PC-3 (cell line): ENCODE results near the gene QSER1. TPM values are rescaled to one million over a fixed set of nuclear protein-coding genes. Genes with fewer than 3 reads are reported as not detected.
A peak's percentile ranks its signal among the peaks of the same experiment; 100 is the strongest.

Experiments used
- ATAC-seq: fragments of 200-7000 bp; cut with Tn5 transposase; 2 replicates; pipeline ENCODE4 v1.9.1; 2020; ENCODE audit warnings: mild to moderate bottlenecking, moderate library complexity
- BruUV-seq: library from RNA; stranded (reverse); fragments of 400-500 nt; replicated peaks from 2 replicates; lab custom pipeline; 2021; lab: Mats Ljungman, UMichigan
- CTCF ChIA-PET: fragments of 300-600 bp; sonication (Branson Sonifier 250); formaldehyde crosslinking; loops from one replicate; lab custom pipeline; 2022; ENCODE audit warnings: antibody characterized with exemption; lab: Charles Lee
- POLR2A ChIA-PET: fragments of 300-600 bp; sonication (Branson Sonifier 250); formaldehyde crosslinking; loops from one replicate; lab custom pipeline; 2022; ENCODE audit warnings: antibody characterized with exemption; ENCODE audit not compliant: unreplicated experiment; lab: Charles Lee
- DNase-seq: peaks from one replicate; pipeline ENCODE4 v3.0.0-alpha.2; 2015
- H2AFZ ChIP-seq: fragments of 300-600 bp; sonication (generic); 2 replicates; pipeline ENCODE4 v1.6.0; 2016; ENCODE audit warnings: antibody characterized with exemption, low read length
- H3F3A ChIP-seq: fragments of 300-600 bp; sonication (generic); one replicate; pipeline ENCODE4 v1.6.0; 2017; ENCODE audit warnings: antibody characterized with exemption, low read length, control low read depth, mild to moderate bottlenecking; ENCODE audit not compliant: unreplicated experiment
- H3K27ac ChIP-seq: fragments of 300-600 bp; sonication (generic); 2 replicates; pipeline ENCODE4 v1.5.1; 2016; ENCODE audit warnings: mild to moderate bottlenecking, low read length
- H3K27me3 ChIP-seq: fragments of 300-600 bp; sonication (generic); 2 replicates; pipeline ENCODE4 v1.6.1; 2016; ENCODE audit warnings: low read length, mixed read lengths
- H3K36me3 ChIP-seq: fragments of 300-600 bp; sonication (generic); 2 replicates; pipeline ENCODE4 v1.6.1; 2016; ENCODE audit warnings: low read depth, mixed run types, low read length, mixed read lengths
- H3K4me1 ChIP-seq: fragments of 300-600 bp; sonication (generic); 2 replicates; pipeline ENCODE4 v1.5.1; 2016; ENCODE audit warnings: low read length; ENCODE audit not compliant: insufficient read depth
- H3K4me2 ChIP-seq: fragments of 300-600 bp; sonication (generic); 2 replicates; pipeline ENCODE4 v1.6.0; 2016; ENCODE audit warnings: low read length
- H3K4me3 ChIP-seq: fragments of 300-600 bp; sonication (generic); 2 replicates; pipeline ENCODE4 v1.5.1; 2016; ENCODE audit warnings: mild to moderate bottlenecking, low read length, mixed read lengths
- H3K79me2 ChIP-seq: fragments of 300-600 bp; sonication (generic); 2 replicates; pipeline ENCODE4 v1.6.1; 2017; ENCODE audit warnings: low read length, mixed read lengths
- H3K9ac ChIP-seq: fragments of 300-600 bp; sonication (generic); 2 replicates; pipeline ENCODE4 v1.6.0; 2016; ENCODE audit warnings: mild to moderate bottlenecking, low read length
- H3K9me2 ChIP-seq: fragments of 300-600 bp; sonication (generic); replicated peaks from 2 replicates; pipeline ENCODE4 v1.6.1; 2016; ENCODE audit warnings: mixed run types, low read length, mixed read lengths
- H3K9me3 ChIP-seq: fragments of 300-600 bp; sonication (generic); 2 replicates; pipeline ENCODE4 v1.6.1; 2016; ENCODE audit warnings: low read length, mixed read lengths
- H4K20me1 ChIP-seq: fragments of 300-600 bp; sonication (generic); 2 replicates; pipeline ENCODE4 v1.6.1; 2016; ENCODE audit warnings: low read length, mixed read lengths
- CTCF ChIP-seq: fragments of 300-600 bp; sonication (generic); conservative IDR thresholded peaks from 2 replicates; pipeline ENCODE4 v1.5.1; 2017; ENCODE audit warnings: antibody characterized with exemption, low read depth, mild to moderate bottlenecking, low read length
- EZH2 ChIP-seq: fragments of 300-600 bp; sonication (generic); IDR thresholded peaks from one replicate; pipeline ENCODE4 v1.6.1; 2017; ENCODE audit warnings: antibody characterized with exemption, mild to moderate bottlenecking, low read length; ENCODE audit not compliant: unreplicated experiment
- EZH2phosphoT487 ChIP-seq: fragments of 300-600 bp; sonication (generic); IDR thresholded peaks from 2 replicates; pipeline ENCODE4 v1.6.1; 2018; ENCODE audit warnings: mild to moderate bottlenecking, antibody characterized with exemption, low read length, borderline replicate concordance
- intact Hi-C: fragments of 100-400 bp; cut with micrococcal nuclease; formaldehyde crosslinking; loops from 2 replicates; pipeline ENCODE4 v1.9.0; 2023
- total RNA-seq: library from RNA; depleted of rRNA; stranded (reverse); fragments of >200 nt; gene quantifications from 2 replicates; pipeline ENCODE4 v1.2.3, GENCODE V29; 2014

QSER1 gene
- total RNA-seq, 1 experiment from 2014 or later: 19.4 TPM

GRCh38 chr11:32870676-32871075 is 21.9 kb upstream of the QSER1 start:
- DNase-seq (peak; percentile 38), ATAC-seq (peak; percentile 42; the same call in 1 of the 2 replicates)
- POLR2A ChIA-PET: interaction anchor here (0.6 kb wide), 1 partner anchor 9 kb away, joined by 3 read pairs; no protein-coding TSS in a partner anchor
- no peak overlapping the region for H3K9ac ChIP-seq
- H3K27ac ChIP-seq: no peak overlapping the region
- H3F3A ChIP-seq: no peaks in the 10 kb centered on the region
- intact Hi-C loops: no loop called here
- H3K36me3 ChIP-seq: no peaks in the 10 kb centered on the region
- no peaks in the 10 kb centered on the region for H3K79me2 ChIP-seq
- no peak overlapping the region for H3K4me3 ChIP-seq
- no peaks in the 10 kb centered on the region for H3K9me2 ChIP-seq
- no TSS peak for BruUV-seq
- H3K4me2 ChIP-seq: no peak overlapping the region
- CTCF ChIA-PET: interaction anchor here (0.7 kb wide), 1 partner anchor 13 kb away, joined by 3 read pairs; no protein-coding TSS in a partner anchor
- H4K20me1 ChIP-seq: no peaks in the 10 kb centered on the region
- H3K4me1 ChIP-seq: peaks cover 8% of the 10 kb centered on the region; the same call in 1 of the 2 replicates
- H3K27me3 ChIP-seq: no peaks in the 10 kb centered on the region
- no peaks in the 10 kb centered on the region for H3K9me3 ChIP-seq
- H2AFZ ChIP-seq: no peak overlapping the region
- TF ChIP-seq CTCF (peak; percentile 53), EZH2phosphoT487 (no peak)

GRCh38 chr11:32874132-32874531 is 18.5 kb upstream of the QSER1 start:
- intact Hi-C loops: no loop called here
- Histone ChIP-seq H3F3A (no peaks in the 10 kb centered on the region), H3K4me1 (peaks cover 8% of the 10 kb centered on the region; the same call in 1 of the 2 replicates), H3K27me3 (no peaks in the 10 kb centered on the region), H3K9ac (no peak overlapping the region), H3K27ac (no peak overlapping the region), H3K4me3 (no peak overlapping the region), H3K79me2 (no peaks in the 10 kb centered on the region), H4K20me1 (no peaks in the 10 kb centered on the region), H2AFZ (no peak overlapping the region), H3K36me3 (no peaks in the 10 kb centered on the region), H3K9me2 (no peaks in the 10 kb centered on the region), H3K9me3 (no peaks in the 10 kb centered on the region), H3K4me2 (no peak overlapping the region)
- peak; percentile 89 for ATAC-seq
- BruUV-seq: no TSS peak
- DNase-seq: peak; percentile 50
- ChIA-PET POLR2A (no interaction called here), CTCF (no interaction called here)
- TF ChIP-seq CTCF (no peak), EZH2phosphoT487 (no peak), EZH2 (no peak)

DNA sequence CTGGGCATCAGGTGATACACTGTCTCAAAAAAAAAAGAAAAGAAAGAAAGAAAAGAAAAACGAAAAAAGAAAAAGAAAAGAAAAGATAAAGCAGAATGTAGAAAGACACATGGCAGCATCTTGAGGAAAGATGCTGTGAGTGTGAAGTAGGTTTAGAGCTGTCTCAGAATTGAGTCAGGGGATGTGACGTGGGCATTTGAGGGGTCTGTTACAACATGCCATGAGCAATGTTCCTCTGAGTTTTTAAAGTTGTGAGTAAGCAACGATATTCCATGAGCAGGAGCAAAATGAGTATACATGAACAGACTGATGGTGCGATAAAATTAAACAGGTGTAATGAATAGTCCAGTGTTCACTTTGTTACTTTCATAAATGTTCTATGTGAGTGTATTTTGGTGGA is 11.3 kb upstream of the QSER1 start:
- DNase-seq (peak; percentile 56), ATAC-seq (peak; percentile 20; the same call in 1 of the 2 replicates)
- H3K9ac ChIP-seq: no peak overlapping the region

More for the DNA sequence above, 11.3 kb upstream of the QSER1 start:
- H3K9me2 ChIP-seq: no peaks in the 10 kb centered on the region
- no peak overlapping the region for H3K4me3 ChIP-seq
- H3K4me1 ChIP-seq: no peaks in the 10 kb centered on the region
- H3K9me3 ChIP-seq: no peaks in the 10 kb centered on the region
- H3K79me2 ChIP-seq: no peaks in the 10 kb centered on the region
- ChIA-PET POLR2A (interaction anchor here (0.6 kb wide), 1 partner anchor 43 kb away, joined by 10 read pairs; no protein-coding TSS in a partner anchor), CTCF (interaction anchor here (0.6 kb wide), 1 partner anchor 463 kb away, joined by 6 read pairs; no protein-coding TSS in a partner anchor)
- TF ChIP-seq CTCF (no peak), EZH2phosphoT487 (no peak), EZH2 (no peak)
- BruUV-seq: no TSS peak
- H4K20me1 ChIP-seq: no peaks in the 10 kb centered on the region
- intact Hi-C loops: no loop called here
- H3K27ac ChIP-seq: no peak overlapping the region; the same call in 1 of the 2 replicates
- H2AFZ ChIP-seq: no peak overlapping the region
- no peaks in the 10 kb centered on the region for H3F3A ChIP-seq
- H3K4me2 ChIP-seq: no peak overlapping the region
- H3K27me3 ChIP-seq: no peaks in the 10 kb centered on the region
- no peaks in the 10 kb centered on the region for H3K36me3 ChIP-seq
